GM19023 (cell line): Measurements from ENCODE around the gene C11orf42.

Experiments used
- ATAC-seq: cut with Tn5 transposase; IDR thresholded peaks from one replicate; pipeline ENCODE4 v1.9.1; 2021; ENCODE audit warnings: mild to moderate bottlenecking, moderate library complexity; ENCODE audit not compliant: unreplicated experiment

The C11orf42 gene, protein sequence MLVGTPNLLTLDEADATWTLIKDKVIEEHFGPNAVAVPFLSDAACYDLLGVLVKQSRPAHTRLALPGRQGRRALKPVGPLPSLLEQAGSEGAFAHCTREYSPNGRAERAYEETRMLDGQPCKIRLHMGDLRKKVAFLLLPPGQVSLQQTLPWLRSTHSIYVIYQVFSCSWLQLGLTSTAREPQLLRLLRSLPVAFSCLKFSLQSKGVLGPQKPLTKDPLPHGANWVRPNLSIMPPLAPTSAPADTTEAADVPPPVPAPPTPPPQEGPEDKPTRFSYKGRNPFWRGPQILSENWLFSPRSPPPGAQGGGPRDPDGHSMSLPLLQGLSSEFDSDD

DNA sequence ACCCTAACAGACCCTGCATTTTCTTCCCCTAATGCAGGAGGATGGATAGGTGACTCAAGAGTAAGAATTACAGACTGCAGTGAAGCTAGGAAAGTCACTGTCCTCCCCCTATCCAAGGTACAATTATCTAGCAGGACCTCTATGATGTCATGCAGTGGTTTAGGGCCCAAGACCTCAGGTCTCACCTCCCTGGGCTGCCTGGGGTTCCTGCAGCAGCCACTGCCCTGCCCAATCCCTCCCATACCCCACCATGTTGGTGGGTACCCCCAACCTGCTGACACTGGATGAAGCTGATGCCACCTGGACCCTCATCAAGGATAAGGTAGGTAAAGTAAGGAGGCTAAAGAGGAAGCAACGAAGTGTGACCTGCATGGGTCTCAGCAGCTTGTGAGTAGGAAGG lies at the start of gene C11orf42:
Gene C11orf42, plus strand, starts transcription at position 192 of the 400 bp plus-strand sequence. Its CDS starts 59 bp downstream, at position 251.
- ATAC-seq: no peak

DNA sequence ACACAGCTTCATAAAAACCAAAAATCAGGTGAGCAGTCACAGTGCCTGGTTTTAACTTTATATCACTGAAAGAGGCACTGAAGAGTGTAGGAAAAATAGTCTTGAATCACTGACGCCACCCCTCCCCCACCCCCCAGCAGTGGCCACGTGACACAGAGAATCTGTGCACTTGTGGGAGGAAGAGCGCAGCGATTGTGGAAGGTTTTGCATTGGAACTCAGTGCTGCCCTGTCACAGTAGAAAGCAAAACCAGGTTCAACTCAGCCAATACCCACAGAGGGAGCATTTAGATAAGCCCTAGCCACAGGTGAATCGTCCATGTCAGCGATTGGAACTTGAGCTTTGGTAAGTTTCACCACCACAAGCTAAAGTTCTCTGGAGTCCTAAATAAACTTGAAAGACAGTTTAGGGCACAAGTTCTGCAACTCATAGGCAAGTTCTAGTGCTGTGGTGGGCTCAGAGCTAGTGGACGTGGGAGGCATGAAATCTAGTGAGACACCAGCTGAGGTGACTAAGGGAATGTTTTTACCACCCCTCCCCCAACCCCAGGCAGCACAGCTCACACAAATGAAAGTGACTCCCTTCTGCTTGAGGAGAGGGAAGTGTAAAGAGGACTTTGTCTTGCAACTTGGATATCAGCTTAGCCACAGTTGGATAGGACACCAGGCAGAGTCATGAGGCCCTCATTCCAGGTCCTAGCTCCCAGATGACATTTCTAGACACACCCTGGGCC lies 48.6 kb upstream of the C11orf42 start:
- ATAC-seq: no peak

DNA sequence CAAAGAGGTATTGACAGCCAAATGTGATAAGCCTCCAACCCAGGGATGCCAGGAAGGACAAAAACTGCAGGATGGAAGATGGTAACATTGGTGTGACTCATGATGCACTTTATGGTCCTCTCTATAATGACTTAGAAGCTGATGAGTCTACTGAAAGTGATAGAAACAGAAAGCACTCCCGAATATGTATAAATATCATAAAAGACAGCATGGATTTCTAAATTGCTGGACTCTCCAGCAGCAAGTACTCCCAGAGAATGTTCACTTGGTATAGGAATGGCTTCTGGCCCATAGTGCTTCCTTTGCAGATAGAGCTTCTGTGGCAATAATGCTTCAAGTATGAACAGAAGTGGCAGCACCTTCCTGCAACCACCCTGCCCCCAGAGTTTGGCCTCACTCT lies 35.1 kb upstream of the C11orf42 start, which contains the start of gene OR52B2:
Gene OR52B2, minus strand, starts transcription at position 101 of the 400 bp plus-strand sequence. Its CDS starts 0 bp downstream, at position 101.
- ATAC-seq: no peak

DNA sequence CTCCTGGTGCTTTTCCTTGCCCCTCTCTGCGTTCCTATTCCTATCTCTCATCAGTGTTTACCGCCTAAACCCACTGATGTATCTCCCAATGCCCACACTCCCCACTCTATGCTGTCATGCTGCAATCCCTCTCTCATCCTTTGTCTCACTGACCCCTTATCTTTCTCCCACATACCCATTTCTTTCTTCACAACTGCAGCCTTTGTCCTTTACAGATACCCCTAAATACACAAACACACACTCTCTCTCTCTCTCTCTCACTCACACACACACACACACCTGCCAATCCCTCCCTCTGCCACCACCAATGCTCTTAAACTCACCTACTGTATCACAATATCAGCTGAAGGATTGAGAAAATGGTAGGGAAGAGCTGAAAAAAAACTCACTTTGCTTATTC lies 29.9 kb upstream of the C11orf42 start:
- ATAC-seq: no peak

DNA sequence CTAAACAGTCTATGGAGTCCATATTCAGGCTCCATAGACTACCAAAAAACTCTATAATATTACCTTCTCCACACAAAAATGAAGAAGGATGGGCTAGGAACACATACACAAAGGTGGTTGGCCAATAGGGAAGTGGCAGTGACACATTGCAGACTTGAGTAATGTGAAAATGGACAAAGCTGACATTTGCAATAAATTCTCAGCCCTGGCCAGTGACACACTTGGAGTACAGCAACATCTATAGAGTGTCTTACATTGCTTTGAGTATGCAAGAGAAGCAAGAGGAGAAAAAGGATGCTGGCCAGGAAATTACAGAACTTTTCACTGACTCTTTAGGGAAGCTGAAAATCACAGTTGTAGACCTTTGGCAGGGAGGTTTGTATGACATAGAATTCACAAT lies 13.6 kb upstream of the C11orf42 start:
- no peak for ATAC-seq

DNA sequence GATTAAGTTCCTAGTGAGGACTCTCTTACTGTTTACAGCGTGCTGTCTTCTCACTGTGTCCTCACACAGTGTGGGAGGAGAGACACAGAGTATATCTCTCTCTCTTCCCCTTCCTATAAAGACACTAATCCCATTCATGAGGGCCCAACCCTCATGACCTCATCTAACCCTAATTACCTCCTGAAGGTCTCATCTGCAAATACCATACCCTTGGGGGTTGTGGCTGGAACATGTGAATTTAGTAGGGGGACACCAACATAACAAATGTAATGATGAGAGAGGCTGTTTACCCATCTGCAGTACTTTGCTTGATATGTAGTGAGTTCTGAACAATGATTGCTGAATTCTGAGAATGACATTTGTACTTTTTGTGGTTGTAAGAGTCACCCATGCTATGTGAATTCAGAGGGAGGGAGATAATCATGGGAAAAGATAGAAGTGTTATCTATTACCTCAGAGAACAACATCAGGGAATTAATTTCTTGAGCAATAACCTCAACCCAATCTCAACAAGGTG lies 11.2 kb upstream of the C11orf42 start:
- no peak for ATAC-seq

DNA sequence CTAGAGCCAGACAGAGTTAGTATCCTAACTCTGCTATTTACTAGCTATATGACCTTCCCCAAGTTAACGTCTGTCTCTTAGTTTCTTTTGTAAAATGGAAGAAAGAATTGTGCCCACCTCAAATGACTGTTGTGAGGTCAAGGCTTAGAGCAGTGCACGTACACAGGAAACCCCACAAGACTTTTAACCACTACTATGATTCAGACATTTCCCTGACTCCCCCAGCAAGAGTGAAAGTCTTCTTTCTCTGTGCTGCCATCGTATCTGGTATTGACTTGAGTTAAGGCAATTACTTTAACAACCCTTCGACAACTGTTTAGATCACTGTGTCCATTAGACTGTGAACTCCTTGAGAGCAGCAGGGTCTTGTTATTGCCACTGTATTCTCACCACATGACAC lies 9.0 kb upstream of the C11orf42 start:
- ATAC-seq: no peak

DNA sequence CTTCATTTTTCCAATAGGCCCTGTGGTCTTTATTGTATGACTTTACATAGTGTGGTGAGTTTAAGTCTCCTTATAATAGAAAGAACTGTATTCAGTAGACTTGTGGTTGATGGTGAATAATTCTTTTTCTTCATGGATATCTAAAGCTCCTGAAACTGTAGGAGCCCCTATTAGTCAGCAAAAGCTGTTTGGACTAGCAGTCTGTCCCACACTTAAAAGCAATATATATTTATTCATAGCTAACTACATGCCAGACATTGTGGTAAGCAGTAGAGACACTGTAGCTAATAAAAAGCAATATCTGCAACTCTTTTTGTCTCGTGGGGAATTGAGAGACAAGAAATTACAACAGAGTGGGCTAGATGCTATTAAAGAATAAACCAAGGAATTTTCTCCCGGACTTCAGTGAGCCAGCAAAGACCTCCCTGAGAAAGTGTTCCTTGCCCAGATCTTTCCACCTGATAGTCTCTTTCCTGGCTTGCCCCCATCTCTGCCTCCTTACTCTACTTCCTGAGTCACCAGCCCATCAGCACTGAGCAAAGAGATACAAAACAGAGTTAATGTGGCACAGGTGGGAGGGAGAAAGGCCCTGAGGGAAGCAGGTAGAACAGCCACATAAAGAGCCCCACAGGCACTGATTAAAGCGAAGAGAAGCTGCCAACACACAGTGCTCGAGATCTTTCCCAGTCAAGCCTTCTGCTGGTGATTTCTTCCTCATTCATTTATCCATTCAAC lies 7.7 kb upstream of the C11orf42 start:
- no peak for ATAC-seq

DNA sequence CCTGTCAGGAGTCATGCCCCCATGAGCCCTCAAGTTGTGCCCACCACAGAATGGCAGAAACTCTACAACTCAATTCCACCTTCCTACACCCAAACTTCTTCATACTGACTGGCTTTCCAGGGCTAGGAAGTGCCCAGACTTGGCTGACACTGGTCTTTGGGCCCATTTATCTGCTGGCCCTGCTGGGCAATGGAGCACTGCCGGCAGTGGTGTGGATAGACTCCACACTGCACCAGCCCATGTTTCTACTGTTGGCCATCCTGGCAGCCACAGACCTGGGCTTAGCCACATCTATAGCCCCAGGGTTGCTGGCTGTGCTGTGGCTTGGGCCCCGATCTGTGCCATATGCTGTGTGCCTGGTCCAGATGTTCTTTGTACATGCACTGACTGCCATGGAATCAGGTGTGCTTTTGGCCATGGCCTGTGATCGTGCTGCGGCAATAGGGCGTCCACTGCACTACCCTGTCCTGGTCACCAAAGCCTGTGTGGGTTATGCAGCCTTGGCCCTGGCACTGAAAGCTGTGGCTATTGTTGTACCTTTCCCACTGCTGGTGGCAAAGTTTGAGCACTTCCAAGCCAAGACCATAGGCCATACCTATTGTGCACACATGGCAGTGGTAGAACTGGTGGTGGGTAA lies 6.1 kb upstream of the C11orf42 start, which contains the start of gene OR52W1:
Gene OR52W1, plus strand, starts transcription at position 51 of the 637 bp plus-strand sequence. Its CDS starts 0 bp downstream, at position 51.
- ATAC-seq: no peak

DNA sequence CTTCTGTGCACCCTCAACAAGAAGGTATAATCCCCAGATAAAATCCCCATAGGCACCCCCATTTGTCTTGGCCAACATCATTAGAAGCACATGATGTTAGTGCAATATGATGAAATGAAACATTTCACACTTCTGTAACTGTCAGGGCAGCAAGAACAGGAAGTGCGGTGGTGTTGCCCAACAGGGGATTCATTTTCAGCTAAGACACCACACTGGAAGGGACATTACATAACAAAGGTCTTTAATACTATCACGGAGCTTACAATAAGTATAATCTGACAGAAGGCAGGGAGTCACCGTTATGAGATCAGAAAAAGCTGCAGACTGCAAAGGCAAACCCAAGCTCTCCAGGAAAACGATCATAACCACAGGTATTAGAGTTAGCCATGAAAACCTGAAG lies 4.4 kb upstream of the C11orf42 start:
- ATAC-seq: no peak

DNA sequence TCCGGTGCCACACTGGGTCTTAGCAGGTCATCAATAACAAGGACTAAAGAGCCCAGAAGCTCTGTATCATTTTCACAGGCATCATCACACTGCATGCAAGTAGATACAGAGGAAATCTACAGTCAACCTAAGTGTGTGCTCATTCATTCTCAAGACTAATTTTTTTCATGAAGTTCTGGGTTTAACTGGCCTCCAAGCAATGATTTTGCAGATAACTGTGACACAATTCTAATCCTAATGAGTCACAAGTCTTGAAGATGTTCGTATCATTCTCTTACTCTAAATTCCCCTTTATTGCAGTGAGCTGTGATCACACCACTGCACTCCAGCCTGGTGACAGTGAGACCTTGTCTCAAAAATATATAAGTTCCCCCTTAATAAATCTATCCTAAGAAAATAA lies 3.9 kb upstream of the C11orf42 start:
- ATAC-seq: no peak

DNA sequence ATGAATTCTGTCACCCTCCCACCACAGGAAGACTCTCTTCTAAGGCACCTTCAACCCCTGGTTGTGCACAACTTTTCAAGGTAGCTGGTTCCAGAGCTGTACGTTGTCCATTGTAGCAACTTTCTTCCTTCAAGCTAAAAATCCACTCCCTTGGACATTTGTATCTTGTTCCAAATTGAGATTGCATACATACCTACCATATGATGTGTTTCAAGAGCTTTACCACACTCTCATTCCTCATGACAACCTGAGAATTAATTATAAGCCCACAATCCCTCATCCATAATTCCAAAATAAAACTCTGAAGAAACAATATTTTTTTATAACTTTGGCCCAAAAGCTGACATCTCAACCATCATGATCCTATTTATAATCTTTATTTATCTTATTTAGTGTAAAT lies 3.3 kb upstream of the C11orf42 start:
- ATAC-seq: no peak

DNA sequence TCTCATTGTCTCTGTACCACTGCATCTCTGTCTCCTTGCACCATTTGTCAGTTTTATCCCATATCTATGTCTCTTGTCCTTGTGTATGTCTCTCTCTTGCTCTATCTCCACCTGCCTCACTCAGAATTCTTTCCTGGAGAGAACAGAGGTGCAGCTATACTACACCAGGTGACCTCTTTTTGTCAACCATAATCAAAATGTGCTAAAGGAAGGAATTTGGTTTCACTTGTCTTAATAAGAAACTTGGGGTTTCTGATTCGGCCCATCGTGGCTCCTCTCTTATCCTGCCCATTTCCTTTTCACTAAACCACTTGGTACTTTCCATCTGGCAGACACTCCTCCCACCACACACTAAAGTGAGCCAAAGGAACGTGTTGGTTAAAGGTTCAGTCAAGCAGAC lies 2.0 kb upstream of the C11orf42 start:
- ATAC-seq: peak; percentile 64

DNA sequence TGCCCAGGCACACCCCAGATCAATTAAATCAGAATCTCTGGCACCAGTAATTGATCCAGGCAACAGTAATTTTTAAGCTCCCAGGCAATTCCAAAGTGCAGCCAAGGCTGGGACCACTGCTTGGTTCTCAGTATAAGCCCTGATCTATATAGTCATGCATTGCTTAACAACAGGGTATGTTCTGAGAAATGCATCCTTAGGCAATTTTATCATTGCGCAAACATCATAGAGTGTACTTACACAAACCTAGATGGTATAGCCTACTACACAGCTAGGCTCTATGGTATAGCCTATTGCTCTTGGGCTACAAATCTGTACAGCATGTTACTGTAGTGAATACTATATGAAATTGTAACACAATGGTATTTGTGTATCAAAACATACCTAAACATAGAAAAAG lies 651 bp upstream of the C11orf42 start:
- no peak for ATAC-seq

DNA sequence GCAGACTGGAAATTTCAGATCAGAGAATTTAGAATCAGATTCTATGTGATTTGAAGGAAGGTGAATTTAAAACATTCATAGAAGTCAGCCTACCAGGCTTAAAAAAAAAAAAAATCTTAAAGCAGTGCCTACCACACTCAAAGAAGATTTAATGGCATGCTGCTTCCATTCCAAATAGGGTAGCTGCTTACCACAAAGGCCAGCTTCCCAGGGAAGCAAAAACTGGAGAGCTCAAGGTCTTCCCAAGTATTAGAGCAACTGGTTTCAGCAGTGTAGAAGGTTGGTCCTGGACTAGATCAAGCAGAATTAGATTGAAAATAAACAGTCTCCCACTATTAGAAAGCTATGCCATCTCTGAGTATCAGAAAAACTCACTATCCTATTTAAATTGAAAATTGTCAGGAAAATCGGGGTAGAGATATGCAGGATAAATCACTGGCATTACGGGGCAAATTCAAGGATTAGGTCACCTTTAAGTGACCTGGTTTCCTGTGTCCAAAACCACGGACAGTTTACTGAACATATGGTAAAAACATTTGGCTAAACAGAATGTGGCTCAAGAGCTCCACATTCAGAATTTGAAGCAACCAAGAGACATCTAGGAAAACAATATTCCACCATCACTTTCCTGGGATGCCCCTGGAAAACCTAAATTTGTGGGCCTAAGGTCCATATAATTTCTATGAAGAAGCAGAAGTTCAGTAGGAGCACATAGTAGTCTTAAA lies 1.3 kb downstream of the C11orf42 start:
- no peak for ATAC-seq

DNA sequence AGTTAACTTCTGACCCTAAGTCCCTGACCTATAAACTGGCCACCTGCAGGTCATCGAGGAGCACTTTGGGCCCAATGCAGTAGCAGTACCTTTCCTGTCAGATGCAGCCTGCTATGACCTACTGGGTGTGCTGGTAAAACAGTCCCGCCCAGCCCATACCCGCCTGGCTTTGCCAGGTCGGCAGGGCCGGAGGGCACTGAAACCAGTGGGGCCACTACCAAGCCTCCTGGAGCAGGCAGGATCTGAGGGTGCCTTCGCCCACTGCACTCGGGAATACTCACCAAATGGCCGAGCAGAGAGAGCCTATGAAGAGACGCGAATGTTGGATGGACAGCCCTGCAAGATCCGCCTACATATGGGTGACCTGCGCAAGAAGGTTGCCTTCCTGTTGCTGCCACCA lies 4.4 kb downstream of the C11orf42 start:
- no peak for ATAC-seq

DNA sequence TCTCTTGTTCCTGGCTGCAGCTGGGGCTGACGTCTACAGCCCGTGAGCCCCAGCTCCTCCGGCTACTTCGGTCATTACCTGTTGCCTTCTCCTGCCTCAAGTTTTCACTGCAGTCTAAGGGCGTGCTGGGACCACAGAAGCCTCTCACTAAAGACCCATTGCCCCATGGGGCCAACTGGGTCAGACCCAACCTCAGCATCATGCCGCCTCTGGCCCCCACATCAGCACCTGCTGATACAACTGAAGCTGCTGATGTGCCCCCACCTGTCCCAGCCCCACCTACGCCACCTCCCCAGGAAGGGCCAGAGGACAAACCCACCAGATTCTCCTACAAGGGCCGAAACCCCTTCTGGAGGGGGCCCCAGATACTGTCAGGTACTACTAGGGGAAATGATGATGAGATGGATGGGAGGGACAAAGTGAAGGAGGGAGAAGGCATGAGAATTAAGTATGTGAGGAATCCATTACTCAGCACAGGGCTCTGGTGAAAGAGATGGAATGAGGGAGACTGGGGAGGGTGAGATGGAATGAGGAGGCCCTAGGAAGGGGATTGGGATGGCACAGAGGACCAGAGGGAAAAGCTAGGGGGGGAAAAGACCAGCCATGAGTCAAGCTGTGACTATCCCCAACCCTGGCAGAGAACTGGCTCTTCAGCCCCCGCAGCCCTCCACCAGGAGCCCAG lies 5.1 kb downstream of the C11orf42 start:
- no peak for ATAC-seq

DNA sequence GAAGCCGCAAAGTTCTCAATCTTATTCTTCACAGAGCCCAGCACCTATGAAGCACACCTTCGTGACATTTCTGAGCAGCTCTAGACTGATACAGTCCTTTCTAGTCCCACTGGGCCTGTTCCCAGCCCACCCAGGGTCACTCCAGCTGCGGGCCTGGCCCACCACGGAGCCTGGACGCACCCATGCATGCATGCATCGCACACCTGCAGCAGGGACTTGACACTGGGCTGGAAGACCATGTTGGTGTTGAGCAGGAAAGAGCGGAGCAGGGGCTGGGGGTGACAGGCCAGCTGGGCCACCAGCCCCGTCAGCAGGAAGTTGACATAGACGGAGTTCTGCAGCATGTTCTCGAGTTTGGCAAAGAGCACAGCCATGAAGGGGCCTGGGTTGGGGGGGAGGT lies 9.2 kb downstream of the C11orf42 start:
- ATAC-seq: no peak

DNA sequence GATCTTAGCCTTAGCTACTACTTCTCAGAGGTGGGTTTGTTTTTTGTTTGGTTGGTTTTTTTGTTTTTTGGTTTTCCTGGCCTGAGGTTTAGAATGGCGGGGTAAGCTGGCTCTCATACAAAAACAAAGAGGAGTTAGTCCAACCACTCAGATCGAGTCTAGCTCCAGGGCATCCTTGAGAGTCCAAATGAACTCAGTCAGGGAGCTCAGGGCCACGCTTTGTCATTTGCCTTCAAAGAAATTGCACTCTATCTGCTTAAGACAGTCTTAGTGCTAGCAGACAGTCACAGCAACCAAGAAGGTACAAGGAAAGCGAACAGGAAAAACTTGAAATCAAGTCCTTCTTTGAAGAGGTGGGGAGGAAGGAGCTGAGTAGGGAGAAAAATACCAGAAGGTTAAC lies 11.1 kb downstream of the C11orf42 start:
- ATAC-seq: no peak

DNA sequence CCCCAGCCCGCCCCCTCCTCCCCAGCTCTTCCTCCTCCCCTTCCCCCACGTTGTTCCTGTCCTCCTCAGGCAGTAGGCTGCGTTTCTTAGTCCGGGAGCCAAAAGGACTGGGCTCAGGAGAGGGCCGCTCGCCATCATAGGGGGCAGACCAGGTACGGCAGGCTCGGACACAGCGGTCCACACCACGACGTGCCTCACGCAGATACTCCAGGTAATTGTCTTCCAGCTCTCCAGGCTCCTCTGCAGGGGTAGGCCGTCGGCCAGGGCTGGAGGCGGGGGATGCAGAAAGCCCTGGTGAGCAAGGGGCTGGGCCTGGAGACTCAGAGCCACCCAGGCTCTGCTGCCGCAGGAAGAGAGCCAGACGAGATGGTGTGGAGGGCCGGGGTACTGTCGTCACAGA lies 12.4 kb downstream of the C11orf42 start:
- ATAC-seq: no peak
